IPS-20b (cell line): Measurements from ENCODE around the gene TMEM212.

Experiments used
- H3K27ac ChIP-seq: one replicate; pipeline ENCODE4 v1.5.1; 2013; ENCODE audit warnings: low read length
- H3K27me3 ChIP-seq: 2 replicates; pipeline ENCODE4 v1.6.1; 2013; ENCODE audit warnings: mild to moderate bottlenecking, low read length, inconsistent platforms; ENCODE audit not compliant: insufficient read depth
- H3K36me3 ChIP-seq: 2 replicates; pipeline ENCODE4 v1.6.1; 2013; ENCODE audit warnings: low read depth, mild to moderate bottlenecking, inconsistent platforms, low read length, moderate library complexity; ENCODE audit not compliant: insufficient read depth
- H3K4me1 ChIP-seq: 2 replicates; pipeline ENCODE4 v1.6.1; 2013; ENCODE audit warnings: mild to moderate bottlenecking, control low read depth, inconsistent platforms, low read length, moderate library complexity; ENCODE audit not compliant: insufficient read depth
- H3K4me3 ChIP-seq: 2 replicates; pipeline ENCODE4 v1.5.1; 2013; ENCODE audit warnings: mild to moderate bottlenecking, low read length, inconsistent platforms
- H3K9ac ChIP-seq: 2 replicates; pipeline ENCODE4 v1.6.1; 2013; ENCODE audit warnings: low read depth, mild to moderate bottlenecking, inconsistent platforms, low read length, moderate library complexity
- H3K9me3 ChIP-seq: 2 replicates; pipeline ENCODE4 v1.6.1; 2013; ENCODE audit warnings: mild to moderate bottlenecking, low read depth, low read length, inconsistent platforms; ENCODE audit not compliant: insufficient read depth

Gene TMEM212

DNA sequence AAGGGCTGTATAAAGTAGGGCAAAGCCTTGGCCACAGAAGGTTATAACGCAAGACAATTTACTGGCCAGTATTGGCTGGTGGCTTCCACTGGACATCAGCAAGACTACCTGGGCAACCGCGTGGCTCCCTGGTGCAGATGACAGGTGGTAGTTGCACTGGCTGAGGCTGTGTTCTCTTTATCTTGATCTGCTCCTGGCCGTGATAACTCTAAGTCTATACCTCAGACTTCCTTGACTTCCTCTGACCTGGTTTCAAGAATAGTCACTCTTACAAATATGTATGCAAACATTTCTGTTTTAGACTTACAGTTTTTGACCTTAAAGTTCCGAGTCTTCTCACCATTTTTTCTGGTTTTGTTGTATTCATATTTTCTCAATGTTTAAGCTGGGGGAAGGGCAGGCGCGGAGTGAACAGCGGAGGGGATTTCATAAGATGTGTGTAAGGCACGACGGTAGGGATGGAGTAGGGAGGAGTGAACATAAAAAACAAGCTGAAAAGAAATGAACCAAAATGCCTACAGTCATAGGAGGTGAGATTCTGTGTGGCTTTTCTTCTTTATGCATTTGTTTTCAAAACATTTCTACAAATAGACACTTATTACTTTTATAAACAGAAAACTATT lies 15.2 kb upstream of the TMEM212 start:
- no peaks in the 10 kb centered on the region for H3K36me3 ChIP-seq
- H3K27ac ChIP-seq, result no peak overlapping the region
- H3K4me1 ChIP-seq, result peaks cover 15% of the 10 kb centered on the region; the same call in 1 of the 2 replicates
- no peak overlapping the region for H3K9ac ChIP-seq
- no peaks in the 10 kb centered on the region for H3K27me3 ChIP-seq
- no peak overlapping the region for H3K4me3 ChIP-seq
- H3K9me3 ChIP-seq, result no peaks in the 10 kb centered on the region

DNA sequence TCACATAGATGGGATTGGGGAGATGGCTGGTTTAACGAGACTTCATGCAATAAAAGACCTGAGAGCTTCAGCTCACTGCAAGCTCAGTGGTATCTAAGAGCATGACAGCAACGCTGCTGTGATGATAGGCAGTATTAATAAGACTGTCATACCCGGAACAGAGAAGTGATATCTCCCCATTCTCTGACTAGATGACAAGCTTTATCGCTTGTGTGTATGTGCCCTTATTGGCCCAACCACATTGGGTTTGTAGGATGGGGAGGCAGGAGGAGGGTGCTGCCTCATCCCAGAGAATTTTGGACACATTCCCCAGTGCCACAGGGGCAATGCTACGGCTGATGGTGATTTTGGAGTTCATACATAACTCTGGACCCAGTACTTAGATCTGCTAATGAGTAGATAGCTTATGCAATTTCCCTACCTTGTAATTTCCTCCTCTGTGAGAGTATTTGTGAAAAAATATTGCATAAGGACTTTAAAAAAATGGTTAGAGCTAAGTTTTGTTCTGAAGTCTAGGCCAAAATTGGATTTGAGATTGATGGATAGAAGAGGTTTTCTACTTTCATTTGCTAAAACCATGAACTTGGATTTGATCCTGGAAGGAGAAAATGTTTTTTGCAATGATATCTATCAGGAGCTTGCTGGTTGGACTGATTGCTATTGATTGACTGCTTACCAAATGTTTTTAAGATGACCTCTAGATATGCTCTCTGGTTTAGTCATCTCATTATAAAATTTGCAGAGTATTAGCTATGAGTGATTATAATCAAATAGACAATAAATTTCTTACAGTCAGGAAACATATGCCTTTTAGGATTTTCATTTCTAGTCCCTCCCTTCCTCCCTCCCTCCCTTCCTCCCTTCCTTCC lies 14.0 kb upstream of the TMEM212 start:
- Histone ChIP-seq H3K9ac (no peak overlapping the region), H3K4me3 (no peak overlapping the region), H3K36me3 (no peaks in the 10 kb centered on the region), H3K27ac (no peak overlapping the region), H3K4me1 (peaks cover 15% of the 10 kb centered on the region; the same call in 1 of the 2 replicates), H3K27me3 (no peaks in the 10 kb centered on the region), H3K9me3 (no peaks in the 10 kb centered on the region)

DNA sequence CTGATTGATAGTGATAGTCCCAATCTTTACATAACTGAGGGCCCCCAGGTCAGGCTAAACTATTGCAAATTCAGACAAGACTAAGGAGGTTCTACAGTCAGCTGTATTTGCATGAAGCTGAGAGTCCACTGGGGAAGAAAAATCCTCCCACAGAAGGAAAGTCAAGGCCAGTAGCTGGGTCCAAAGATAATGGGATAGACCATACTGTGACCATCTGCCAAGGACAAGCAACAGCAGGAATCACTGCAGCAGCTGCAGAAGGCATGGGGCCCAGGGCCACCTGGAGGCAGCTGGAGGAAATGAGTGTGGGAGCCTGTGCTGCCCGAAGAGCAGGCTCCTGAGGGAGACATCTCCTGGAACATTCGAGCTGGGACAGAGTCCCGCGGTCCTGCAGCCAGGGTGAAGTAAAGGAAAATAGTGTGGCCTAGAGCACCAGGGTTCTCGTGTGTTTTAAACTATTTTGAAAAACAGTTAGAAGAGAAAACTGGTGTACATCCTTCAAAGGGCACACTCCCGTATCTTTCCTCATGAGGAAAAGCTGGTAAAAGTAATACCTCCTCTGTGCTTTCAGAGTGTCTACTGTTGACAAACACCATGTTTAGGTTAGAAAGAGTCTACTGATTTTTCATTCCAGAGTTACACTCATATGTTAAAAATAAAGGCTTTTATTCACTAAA lies 13.2 kb upstream of the TMEM212 start:
- Histone ChIP-seq H3K9me3 (no peaks in the 10 kb centered on the region), H3K4me3 (no peak overlapping the region), H3K9ac (no peak overlapping the region), H3K36me3 (no peaks in the 10 kb centered on the region), H3K4me1 (peaks cover 9% of the 10 kb centered on the region; the same call in 1 of the 2 replicates), H3K27me3 (no peaks in the 10 kb centered on the region), H3K27ac (no peak overlapping the region)

DNA sequence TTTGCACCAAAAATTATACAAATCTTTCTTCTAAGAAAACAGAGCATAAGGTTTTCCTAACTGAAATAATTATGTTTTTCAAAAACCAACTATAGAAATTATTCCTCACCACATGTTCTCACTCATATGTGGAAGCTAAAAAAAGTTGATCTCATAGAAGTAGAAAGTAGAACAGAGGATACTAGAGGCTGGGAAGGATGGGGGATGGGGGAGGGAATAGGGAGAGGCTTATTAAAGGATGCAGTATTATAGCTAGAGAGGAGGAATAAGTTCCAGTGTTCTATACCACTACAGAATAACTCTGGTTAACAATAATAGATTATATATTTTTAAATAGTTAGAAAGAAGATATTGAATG lies 12.7 kb upstream of the TMEM212 start:
- H3K27ac ChIP-seq, result no peak overlapping the region
- H3K9me3 ChIP-seq, result no peaks in the 10 kb centered on the region
- H3K4me3 ChIP-seq, result no peak overlapping the region
- H3K27me3 ChIP-seq, result no peaks in the 10 kb centered on the region
- H3K9ac ChIP-seq, result no peak overlapping the region
- no peaks in the 10 kb centered on the region for H3K36me3 ChIP-seq
- H3K4me1 ChIP-seq, result peaks cover 4% of the 10 kb centered on the region; the same call in 1 of the 2 replicates

DNA sequence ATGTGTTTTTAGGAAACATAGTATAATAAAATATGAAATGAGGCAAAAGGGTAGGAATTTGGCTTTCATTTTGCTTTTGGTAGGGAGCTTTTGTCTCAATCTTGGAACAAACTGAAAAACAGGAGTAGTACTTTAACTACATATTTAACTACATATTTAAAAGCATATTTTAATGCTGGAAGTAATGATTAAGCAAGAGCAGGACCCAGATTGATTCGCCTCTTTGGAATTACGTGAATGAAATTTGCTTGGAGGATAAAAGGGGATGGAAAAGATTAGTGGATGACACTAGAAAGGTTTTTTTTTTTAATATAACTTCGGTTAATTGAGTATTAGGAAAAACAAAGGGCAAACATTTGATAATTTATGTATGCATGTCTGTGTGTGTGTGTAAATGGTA lies 11.2 kb upstream of the TMEM212 start:
- H3K27me3 ChIP-seq, result no peaks in the 10 kb centered on the region

DNA sequence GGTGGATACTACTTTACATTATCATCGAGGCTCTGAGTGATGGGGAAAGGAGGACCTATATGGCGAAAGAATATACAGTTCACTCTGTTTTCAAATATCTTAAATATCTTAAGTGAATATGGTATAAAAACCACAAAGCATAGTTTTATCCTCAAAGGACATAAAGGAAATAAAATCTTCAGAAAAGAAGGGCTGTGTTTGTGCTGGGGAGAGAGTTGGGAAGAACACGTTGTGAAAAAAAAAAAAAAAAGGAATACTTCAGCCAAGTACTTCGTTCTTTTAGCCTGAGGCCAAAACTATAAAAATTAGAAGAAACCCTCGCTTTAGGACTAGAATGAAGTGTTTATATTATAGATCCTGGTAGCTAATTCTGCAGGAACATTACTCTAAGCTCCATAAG lies 10.2 kb upstream of the TMEM212 start:
- no peaks in the 10 kb centered on the region for H3K36me3 ChIP-seq
- H3K9ac ChIP-seq, result no peak overlapping the region

More for the DNA sequence above, 11.2 kb upstream of the TMEM212 start:
- Histone ChIP-seq H3K4me1 (0 out of 2 replicates have a peak, but pooled peaks cover 2% of the 10 kb centered on the region), H3K9me3 (no peaks in the 10 kb centered on the region), H3K4me3 (no peak overlapping the region), H3K27ac (no peak overlapping the region), H3K36me3 (no peaks in the 10 kb centered on the region), H3K9ac (no peak overlapping the region)

DNA sequence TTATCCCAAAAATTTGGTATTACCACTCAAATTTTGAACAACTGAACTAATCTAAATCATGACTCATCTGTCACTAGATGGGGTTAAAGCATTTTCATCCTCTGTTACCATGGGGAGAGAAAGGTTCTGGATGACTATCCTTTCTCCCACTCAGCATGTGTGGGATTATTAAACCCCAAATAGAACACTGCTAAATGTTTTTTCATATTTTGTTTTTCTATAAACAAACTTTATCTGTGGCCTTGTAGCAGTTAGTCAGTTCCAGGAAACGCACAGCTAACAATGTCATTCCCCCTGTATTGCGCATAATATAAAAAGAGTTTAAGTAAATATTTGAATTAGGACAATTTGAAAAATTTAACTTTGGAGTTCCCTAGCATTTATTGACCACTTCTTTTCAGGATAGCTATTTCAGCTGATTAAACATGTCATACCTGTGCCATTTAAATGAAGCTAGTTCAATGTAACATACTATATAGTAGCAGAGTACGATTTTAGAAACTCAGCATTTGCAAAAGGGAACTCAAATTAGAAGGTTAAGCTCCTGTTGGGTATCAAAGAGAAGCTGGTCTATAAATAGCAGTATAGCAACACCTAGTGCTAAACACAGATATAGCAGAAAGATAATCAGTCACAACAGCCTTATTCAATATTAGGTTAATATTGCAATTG lies 9.2 kb upstream of the TMEM212 start:
- no peaks in the 10 kb centered on the region for H3K9me3 ChIP-seq

More for the DNA sequence above, 10.2 kb upstream of the TMEM212 start:
- Histone ChIP-seq H3K4me3 (no peak overlapping the region), H3K9me3 (no peaks in the 10 kb centered on the region), H3K27ac (no peak overlapping the region), H3K27me3 (no peaks in the 10 kb centered on the region), H3K4me1 (peaks cover 3% of the 10 kb centered on the region; the same call in 1 of the 2 replicates)

DNA sequence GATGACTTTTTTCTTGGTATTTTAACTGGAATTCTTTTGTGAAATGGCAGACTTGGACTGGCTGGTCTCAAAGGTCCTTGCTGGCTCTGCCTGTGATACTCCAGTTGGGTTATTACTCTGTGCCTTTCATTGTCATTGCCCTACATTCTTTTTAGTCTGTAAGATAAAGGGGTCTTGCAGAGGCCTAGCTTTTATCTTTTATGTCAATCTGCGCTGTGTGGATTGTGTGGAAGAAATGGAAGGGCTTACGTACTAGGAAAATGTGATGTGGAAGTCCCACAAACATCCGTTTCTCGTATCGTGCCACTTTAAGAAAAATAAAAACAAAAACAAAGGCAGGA lies 8.7 kb upstream of the TMEM212 start:
- no peak overlapping the region for H3K9ac ChIP-seq
- no peaks in the 10 kb centered on the region for H3K9me3 ChIP-seq
- no peaks in the 10 kb centered on the region for H3K36me3 ChIP-seq
- H3K27ac ChIP-seq, result no peak overlapping the region
- no peak overlapping the region for H3K4me3 ChIP-seq
- peaks cover 10% of the 10 kb centered on the region; the same call in 1 of the 2 replicates for H3K4me1 ChIP-seq
- H3K27me3 ChIP-seq, result no peaks in the 10 kb centered on the region

More for the DNA sequence above, 9.2 kb upstream of the TMEM212 start:
- H3K4me1 ChIP-seq, result peaks cover 10% of the 10 kb centered on the region; the same call in 1 of the 2 replicates
- no peak overlapping the region for H3K4me3 ChIP-seq
- no peak overlapping the region for H3K9ac ChIP-seq
- no peak overlapping the region for H3K27ac ChIP-seq
- H3K27me3 ChIP-seq, result no peaks in the 10 kb centered on the region
- H3K36me3 ChIP-seq, result no peaks in the 10 kb centered on the region

DNA sequence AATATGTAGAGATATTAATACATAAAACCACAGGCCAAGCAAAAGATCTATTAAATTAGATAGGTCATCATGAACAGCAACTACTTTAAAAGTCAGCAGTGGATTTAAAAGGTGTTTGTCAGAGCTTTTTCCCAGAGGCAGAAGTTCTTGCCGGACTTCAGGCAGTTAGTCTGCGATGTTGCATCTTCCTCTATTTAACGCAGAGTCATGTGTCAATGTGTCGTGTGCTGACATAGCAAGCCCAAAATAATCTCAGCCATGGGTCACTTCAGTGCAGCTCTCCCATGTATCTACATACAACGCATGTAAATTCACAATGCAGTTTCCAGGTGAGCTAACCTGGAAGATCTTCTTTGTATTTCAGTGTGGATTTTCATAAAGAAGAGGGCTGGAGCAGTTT lies 8.0 kb upstream of the TMEM212 start:
- Histone ChIP-seq H3K27me3 (no peaks in the 10 kb centered on the region), H3K36me3 (no peaks in the 10 kb centered on the region), H3K9ac (no peak overlapping the region), H3K4me1 (peaks cover 8% of the 10 kb centered on the region; the same call in 1 of the 2 replicates), H3K4me3 (no peak overlapping the region), H3K27ac (no peak overlapping the region), H3K9me3 (no peaks in the 10 kb centered on the region)

DNA sequence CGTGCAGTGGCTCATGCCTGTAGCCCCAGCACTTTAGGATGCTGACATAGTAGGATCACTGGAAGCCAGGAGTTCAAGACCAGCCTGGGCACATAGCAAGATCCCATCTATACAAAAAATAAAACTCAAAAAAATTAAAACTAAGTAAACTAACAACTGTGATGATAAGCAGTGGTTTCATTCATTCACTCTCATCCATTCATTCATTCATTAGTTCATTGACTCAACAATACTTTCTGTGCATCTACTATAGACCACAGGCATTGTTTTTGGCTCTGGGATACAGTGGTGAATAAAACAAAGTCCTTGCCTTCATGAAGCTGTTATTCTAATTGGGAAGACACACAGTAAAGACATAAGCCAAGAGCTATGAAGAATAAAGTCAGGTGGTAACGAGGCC lies 7.5 kb upstream of the TMEM212 start:
- Histone ChIP-seq H3K9ac (no peak overlapping the region), H3K4me3 (no peak overlapping the region), H3K36me3 (no peaks in the 10 kb centered on the region), H3K4me1 (peaks cover 8% of the 10 kb centered on the region; the same call in 1 of the 2 replicates), H3K27ac (no peak overlapping the region), H3K9me3 (no peaks in the 10 kb centered on the region), H3K27me3 (no peaks in the 10 kb centered on the region)

DNA sequence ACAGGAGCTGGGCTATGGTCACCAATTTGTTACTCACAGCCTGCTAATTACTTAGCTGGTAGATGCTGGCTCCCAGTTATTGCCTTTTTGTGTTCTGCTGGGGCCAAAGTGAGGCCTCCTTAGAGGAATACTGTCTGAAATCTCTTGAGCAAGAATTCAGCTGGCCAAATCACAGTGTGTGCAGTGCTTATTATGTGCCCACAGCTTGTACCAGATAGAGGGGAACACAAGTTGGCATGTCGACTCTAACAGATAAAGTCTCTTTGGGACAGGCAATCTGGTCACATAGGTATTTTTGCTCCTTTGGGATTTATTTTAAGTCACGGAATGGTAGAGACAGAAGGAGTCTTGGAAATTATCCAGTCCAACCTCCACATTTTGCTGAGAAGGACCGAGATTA lies 6.3 kb upstream of the TMEM212 start:
- Histone ChIP-seq H3K27me3 (no peaks in the 10 kb centered on the region), H3K4me3 (no peak overlapping the region), H3K9me3 (no peaks in the 10 kb centered on the region), H3K4me1 (peaks cover 8% of the 10 kb centered on the region; the same call in 1 of the 2 replicates), H3K27ac (no peak overlapping the region), H3K9ac (no peak overlapping the region), H3K36me3 (no peaks in the 10 kb centered on the region)
